PC-3 (cell line): ENCODE measurements around the gene DGKD. TPM values are rescaled to one million over a fixed set of nuclear protein-coding genes. Genes with fewer than 3 reads are reported as not detected.

Experiments
- ATAC-seq: fragments of 200-7000 bp; cut with Tn5 transposase; 2 replicates; pipeline ENCODE4 v1.9.1; 2020; ENCODE audit warnings: mild to moderate bottlenecking, moderate library complexity
- BruUV-seq: library from RNA; stranded (reverse); fragments of 400-500 nt; replicated peaks from 2 replicates; lab custom pipeline; 2021; lab: Mats Ljungman, UMichigan
- CTCF ChIA-PET: fragments of 300-600 bp; sonication (Branson Sonifier 250); formaldehyde crosslinking; loops from one replicate; lab custom pipeline; 2022; ENCODE audit warnings: antibody characterized with exemption; lab: Charles Lee
- POLR2A ChIA-PET: fragments of 300-600 bp; sonication (Branson Sonifier 250); formaldehyde crosslinking; loops from one replicate; lab custom pipeline; 2022; ENCODE audit warnings: antibody characterized with exemption; ENCODE audit not compliant: unreplicated experiment; lab: Charles Lee
- DNase-seq: peaks from one replicate; pipeline ENCODE4 v3.0.0-alpha.2; 2015
- H2AFZ ChIP-seq: fragments of 300-600 bp; sonication (generic); 2 replicates; pipeline ENCODE4 v1.6.0; 2016; ENCODE audit warnings: antibody characterized with exemption, low read length
- H3F3A ChIP-seq: fragments of 300-600 bp; sonication (generic); one replicate; pipeline ENCODE4 v1.6.0; 2017; ENCODE audit warnings: antibody characterized with exemption, low read length, control low read depth, mild to moderate bottlenecking; ENCODE audit not compliant: unreplicated experiment
- H3K27ac ChIP-seq: fragments of 300-600 bp; sonication (generic); 2 replicates; pipeline ENCODE4 v1.5.1; 2016; ENCODE audit warnings: mild to moderate bottlenecking, low read length
- H3K27me3 ChIP-seq: fragments of 300-600 bp; sonication (generic); 2 replicates; pipeline ENCODE4 v1.6.1; 2016; ENCODE audit warnings: low read length, mixed read lengths
- H3K36me3 ChIP-seq: fragments of 300-600 bp; sonication (generic); 2 replicates; pipeline ENCODE4 v1.6.1; 2016; ENCODE audit warnings: low read depth, mixed run types, low read length, mixed read lengths
- H3K4me1 ChIP-seq: fragments of 300-600 bp; sonication (generic); 2 replicates; pipeline ENCODE4 v1.5.1; 2016; ENCODE audit warnings: low read length; ENCODE audit not compliant: insufficient read depth
- H3K4me2 ChIP-seq: fragments of 300-600 bp; sonication (generic); 2 replicates; pipeline ENCODE4 v1.6.0; 2016; ENCODE audit warnings: low read length
- H3K4me3 ChIP-seq: fragments of 300-600 bp; sonication (generic); 2 replicates; pipeline ENCODE4 v1.5.1; 2016; ENCODE audit warnings: mild to moderate bottlenecking, low read length, mixed read lengths
- H3K79me2 ChIP-seq: fragments of 300-600 bp; sonication (generic); 2 replicates; pipeline ENCODE4 v1.6.1; 2017; ENCODE audit warnings: low read length, mixed read lengths
- H3K9ac ChIP-seq: fragments of 300-600 bp; sonication (generic); 2 replicates; pipeline ENCODE4 v1.6.0; 2016; ENCODE audit warnings: mild to moderate bottlenecking, low read length
- H3K9me2 ChIP-seq: fragments of 300-600 bp; sonication (generic); replicated peaks from 2 replicates; pipeline ENCODE4 v1.6.1; 2016; ENCODE audit warnings: mixed run types, low read length, mixed read lengths
- H3K9me3 ChIP-seq: fragments of 300-600 bp; sonication (generic); 2 replicates; pipeline ENCODE4 v1.6.1; 2016; ENCODE audit warnings: low read length, mixed read lengths
- H4K20me1 ChIP-seq: fragments of 300-600 bp; sonication (generic); 2 replicates; pipeline ENCODE4 v1.6.1; 2016; ENCODE audit warnings: low read length, mixed read lengths
- CTCF ChIP-seq: fragments of 300-600 bp; sonication (generic); conservative IDR thresholded peaks from 2 replicates; pipeline ENCODE4 v1.5.1; 2017; ENCODE audit warnings: antibody characterized with exemption, low read depth, mild to moderate bottlenecking, low read length
- EZH2 ChIP-seq: fragments of 300-600 bp; sonication (generic); IDR thresholded peaks from one replicate; pipeline ENCODE4 v1.6.1; 2017; ENCODE audit warnings: antibody characterized with exemption, mild to moderate bottlenecking, low read length; ENCODE audit not compliant: unreplicated experiment
- EZH2phosphoT487 ChIP-seq: fragments of 300-600 bp; sonication (generic); IDR thresholded peaks from 2 replicates; pipeline ENCODE4 v1.6.1; 2018; ENCODE audit warnings: mild to moderate bottlenecking, antibody characterized with exemption, low read length, borderline replicate concordance
- intact Hi-C: fragments of 100-400 bp; cut with micrococcal nuclease; formaldehyde crosslinking; loops from 2 replicates; pipeline ENCODE4 v1.9.0; 2023
- total RNA-seq: library from RNA; depleted of rRNA; stranded (reverse); fragments of >200 nt; gene quantifications from 2 replicates; pipeline ENCODE4 v1.2.3, GENCODE V29; 2014

Gene DGKD
- total RNA-seq, 1 experiment from 2014 or later: 23.3 TPM

GRCh38 chr2:233462202-233462785 lies 108.0 kb downstream of the DGKD start:
- ChIA-PET POLR2A (no interaction called here), CTCF (no interaction called here)
- DNase-seq (no peak), ATAC-seq (no peak)
- BruUV-seq: no TSS peak
- intact Hi-C loops: no loop called here
- no peaks in the 10 kb centered on the region for H4K20me1 ChIP-seq
- no peak overlapping the region for H3K27ac ChIP-seq
- TF ChIP-seq CTCF (no peak), EZH2phosphoT487 (no peak)
- H3K9ac ChIP-seq: no peak overlapping the region
- no peak overlapping the region for H3K4me3 ChIP-seq
- H3K9me2 ChIP-seq: no peaks in the 10 kb centered on the region
- no peaks in the 10 kb centered on the region for H3K4me1 ChIP-seq
- peaks cover 18% of the 10 kb centered on the region; the same call in 1 of the 2 replicates for H3K36me3 ChIP-seq
- no peak overlapping the region for H2AFZ ChIP-seq
- H3K4me2 ChIP-seq: no peak overlapping the region
- no peaks in the 10 kb centered on the region for H3F3A ChIP-seq
- no peaks in the 10 kb centered on the region for H3K79me2 ChIP-seq
- no peaks in the 10 kb centered on the region for H3K27me3 ChIP-seq
- H3K9me3 ChIP-seq: no peaks in the 10 kb centered on the region

- H3F3A ChIP-seq: no peaks in the 10 kb centered on the region
- no peaks in the 10 kb centered on the region for H3K27me3 ChIP-seq
- ChIA-PET CTCF (no interaction called here), POLR2A (no interaction called here)
- no peaks in the 10 kb centered on the region for H3K4me1 ChIP-seq
- H3K9ac ChIP-seq: no peak overlapping the region
- DNase-seq (no peak), ATAC-seq (no peak)
- no peak overlapping the region for H3K27ac ChIP-seq
- H3K4me2 ChIP-seq: no peak overlapping the region
- no peak overlapping the region for H2AFZ ChIP-seq
- no TSS peak for BruUV-seq
- H3K4me3 ChIP-seq: no peak overlapping the region
- TF ChIP-seq EZH2: no peak
- TF ChIP-seq EZH2phosphoT487: no peak
- TF ChIP-seq CTCF: no peak
- intact Hi-C loops: no loop called here
- H3K9me2 ChIP-seq: no peaks in the 10 kb centered on the region
- H4K20me1 ChIP-seq: no peaks in the 10 kb centered on the region
- no peaks in the 10 kb centered on the region for H3K9me3 ChIP-seq
- H3K79me2 ChIP-seq: no peaks in the 10 kb centered on the region
- H3K36me3 ChIP-seq: peaks cover 18% of the 10 kb centered on the region; the same call in 1 of the 2 replicates
Observed at GRCh38 chr2:233462826-233463470, 108.7 kb downstream of the DGKD start.

- H3F3A ChIP-seq: no peaks in the 10 kb centered on the region
- no peaks in the 10 kb centered on the region for H3K9me2 ChIP-seq
- no peak overlapping the region for H2AFZ ChIP-seq
- BruUV-seq: no TSS peak
- no peaks in the 10 kb centered on the region for H3K27me3 ChIP-seq
- intact Hi-C loops: no loop called here
- no peak overlapping the region for H3K4me3 ChIP-seq
- H3K4me1 ChIP-seq: no peaks in the 10 kb centered on the region
- H4K20me1 ChIP-seq: no peaks in the 10 kb centered on the region
- no peak overlapping the region for H3K27ac ChIP-seq
- DNase-seq (no peak), ATAC-seq (no peak)
- peaks cover 21% of the 10 kb centered on the region; the same call in 1 of the 2 replicates for H3K36me3 ChIP-seq
- H3K9me3 ChIP-seq: no peaks in the 10 kb centered on the region
- H3K79me2 ChIP-seq: no peaks in the 10 kb centered on the region
- TF ChIP-seq EZH2phosphoT487: no peak
- TF ChIP-seq CTCF: no peak
- no peak for TF ChIP-seq EZH2
- no peak overlapping the region for H3K4me2 ChIP-seq
- no peak overlapping the region for H3K9ac ChIP-seq
- ChIA-PET CTCF (no interaction called here), POLR2A (no interaction called here)
Observed at GRCh38 chr2:233463586-233463985, 109.3 kb downstream of the DGKD start.
